Vagina (tissue), 2 donors: ENCODE results near the gene DFFA.

Experiments
- CTCF ChIP-seq, 3 experiments: fragments of 450-650 bp in 2 of 3; fragments of 200-600 bp in 1 of 3; sonication (generic) in 1 of 3; IDR thresholded peaks; one replicate each; pipeline ENCODE4 v1.5.1; 2017 to 2019; ENCODE audit warnings: antibody characterized with exemption in 3 of 3, mild to moderate bottlenecking in 2 of 3, moderate library complexity in 2 of 3
- POLR2A ChIP-seq, 2 donors: fragments of 450-650 bp; IDR thresholded peaks; one replicate each; pipeline ENCODE4 v1.6.1; 2017; ENCODE audit warnings: antibody characterized with exemption in 2 of 2, mild to moderate bottlenecking in 2 of 2, moderate library complexity in 2 of 2
- POLR2AphosphoS5 ChIP-seq, 2 donors: sonication (generic); formaldehyde crosslinking; IDR thresholded peaks; one replicate each; pipeline ENCODE4 v1.9.0; 2017; ENCODE audit warnings: antibody characterized with exemption in 2 of 2, mild to moderate bottlenecking in 2 of 2, low read depth in 1 of 2; ENCODE audit not compliant: insufficient read depth in 1 of 2

DNA sequence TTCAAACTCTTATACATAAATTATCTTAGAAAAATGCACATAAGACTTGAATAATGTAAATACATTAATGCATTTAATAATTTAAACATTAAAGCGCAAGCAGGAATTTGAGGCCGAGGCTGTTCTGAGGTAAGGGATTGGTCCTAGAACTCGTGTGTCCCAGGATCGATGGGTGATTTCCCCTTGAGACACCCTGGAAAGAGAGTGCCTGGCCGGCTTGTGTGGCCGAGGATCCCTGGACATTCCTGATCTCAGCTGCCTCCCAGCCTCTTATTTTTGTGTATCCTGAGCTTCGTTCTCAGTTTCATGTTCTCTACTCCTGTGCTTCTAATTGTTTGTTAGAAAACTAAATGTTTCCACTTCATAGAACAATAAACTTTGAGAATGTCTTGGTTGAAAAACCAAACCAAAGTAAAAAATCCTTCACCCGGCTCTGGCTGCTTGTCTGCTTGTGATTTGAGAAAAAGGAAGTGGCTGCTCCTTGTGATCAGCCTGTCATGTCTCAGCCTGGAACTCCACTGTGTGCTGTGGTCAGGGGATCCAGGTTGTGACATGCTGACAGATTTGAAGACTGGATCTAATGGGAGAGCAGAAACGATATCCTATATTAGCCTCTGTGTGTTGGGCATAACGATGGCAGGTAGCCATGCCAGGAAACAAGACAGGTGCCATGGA, 43.1 kb upstream of the DFFA start:
- TF ChIP-seq POLR2A (IDR thresholded peaks at IDR 0.05) (no peak), CTCF (IDR thresholded peaks at IDR 0.05) (no peak), POLR2AphosphoS5 (IDR thresholded peaks at IDR 0.05; ENCODE audit: insufficient read depth in 1 of 2, low read depth in 1 of 2) (no peak)
